ENCODE measurements around the gene FAM241B.

The FAM241B gene

DNA sequence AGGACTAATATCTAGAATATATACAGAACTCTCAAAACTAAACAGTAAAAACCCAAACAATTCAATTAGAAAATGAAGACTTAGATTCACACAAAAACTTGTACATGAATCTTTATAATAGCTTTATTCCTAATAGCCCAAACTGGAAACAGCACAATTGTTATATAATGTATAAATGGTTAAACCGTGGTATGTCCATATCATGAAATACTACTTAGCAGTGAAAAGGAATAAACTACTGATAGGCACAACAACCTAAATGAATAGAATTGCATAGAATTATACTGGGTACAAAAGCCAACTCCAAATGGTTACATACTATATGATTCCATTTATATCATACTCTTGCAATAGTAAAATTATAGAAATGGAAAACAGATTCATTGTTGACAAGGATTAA lies 21.0 kb upstream of the FAM241B start:
- no peak for DNase-seq
- Histone ChIP-seq H3K4me1 (no peaks in the 10 kb centered on the region), H3K4me3 (ENCODE audit: low read depth, low read length) (no peak overlapping the region), H3K27me3 (peaks cover 9% of the 10 kb centered on the region), H3K36me3 (no peaks in the 10 kb centered on the region), H3K9me3 (no peaks in the 10 kb centered on the region)
- TF ChIP-seq, protein P1, sequence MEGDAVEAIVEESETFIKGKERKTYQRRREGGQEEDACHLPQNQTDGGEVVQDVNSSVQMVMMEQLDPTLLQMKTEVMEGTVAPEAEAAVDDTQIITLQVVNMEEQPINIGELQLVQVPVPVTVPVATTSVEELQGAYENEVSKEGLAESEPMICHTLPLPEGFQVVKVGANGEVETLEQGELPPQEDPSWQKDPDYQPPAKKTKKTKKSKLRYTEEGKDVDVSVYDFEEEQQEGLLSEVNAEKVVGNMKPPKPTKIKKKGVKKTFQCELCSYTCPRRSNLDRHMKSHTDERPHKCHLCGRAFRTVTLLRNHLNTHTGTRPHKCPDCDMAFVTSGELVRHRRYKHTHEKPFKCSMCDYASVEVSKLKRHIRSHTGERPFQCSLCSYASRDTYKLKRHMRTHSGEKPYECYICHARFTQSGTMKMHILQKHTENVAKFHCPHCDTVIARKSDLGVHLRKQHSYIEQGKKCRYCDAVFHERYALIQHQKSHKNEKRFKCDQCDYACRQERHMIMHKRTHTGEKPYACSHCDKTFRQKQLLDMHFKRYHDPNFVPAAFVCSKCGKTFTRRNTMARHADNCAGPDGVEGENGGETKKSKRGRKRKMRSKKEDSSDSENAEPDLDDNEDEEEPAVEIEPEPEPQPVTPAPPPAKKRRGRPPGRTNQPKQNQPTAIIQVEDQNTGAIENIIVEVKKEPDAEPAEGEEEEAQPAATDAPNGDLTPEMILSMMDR (IDR thresholded peaks at IDR 0.05; ENCODE audit: low read depth, low read length): no peak

DNA sequence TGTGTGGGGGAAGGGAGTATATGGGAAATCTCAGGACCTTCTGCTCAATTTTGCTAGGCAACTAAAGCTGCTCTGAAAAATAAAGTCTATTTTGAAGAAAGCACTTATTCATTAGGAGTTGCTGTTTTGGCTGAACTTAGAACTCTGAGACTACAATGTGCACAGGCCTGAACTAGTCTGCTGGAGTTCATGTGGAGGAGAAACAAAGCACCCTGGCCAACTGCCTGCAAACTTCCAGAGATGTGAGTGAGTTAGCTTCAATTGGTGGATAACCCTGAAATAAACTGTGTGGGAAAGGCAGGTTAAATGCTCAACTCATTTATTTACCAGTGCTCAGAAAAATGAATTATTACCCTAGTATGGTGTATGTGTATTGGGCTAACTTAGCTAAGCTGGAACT lies 17.3 kb upstream of the FAM241B start:
- Histone ChIP-seq H3K4me1 (no peaks in the 10 kb centered on the region), H3K4me3 (ENCODE audit: low read depth, low read length) (no peak overlapping the region), H3K27me3 (no peaks in the 10 kb centered on the region), H3K36me3 (no peaks in the 10 kb centered on the region), H3K9me3 (no peaks in the 10 kb centered on the region)
- no peak for DNase-seq
- TF ChIP-seq, protein P1 (IDR thresholded peaks at IDR 0.05; ENCODE audit: low read depth, low read length): no peak

DNA sequence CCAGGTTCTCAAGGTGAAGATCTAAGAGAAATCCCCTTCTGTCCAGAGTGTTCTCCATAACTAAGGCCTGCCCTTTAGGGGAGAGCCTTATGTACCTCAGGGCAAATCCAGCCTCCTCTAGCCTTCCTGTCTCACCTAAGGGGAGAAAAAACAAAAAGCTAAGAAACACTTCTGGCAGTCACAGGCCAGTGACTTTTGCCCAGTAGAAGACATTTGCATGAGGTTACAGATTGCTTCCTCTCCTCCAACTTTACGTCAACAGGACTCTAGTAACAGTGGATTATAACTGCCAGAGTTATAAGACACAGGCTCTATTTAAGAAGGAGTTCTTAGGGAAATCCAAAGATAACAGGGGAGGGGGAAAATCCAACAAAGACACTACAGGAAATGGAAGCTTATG lies 15.9 kb upstream of the FAM241B start:
- no peaks in the 10 kb centered on the region for H3K9me3 ChIP-seq
- no peaks in the 10 kb centered on the region for H3K27me3 ChIP-seq
- no peak for DNase-seq
- no peaks in the 10 kb centered on the region for H3K36me3 ChIP-seq
- TF ChIP-seq, protein P1 (IDR thresholded peaks at IDR 0.05; ENCODE audit: low read depth, low read length): no peak
- no peak overlapping the region for H3K4me3 ChIP-seq (ENCODE audit: low read depth, low read length)
- H3K4me1 ChIP-seq: no peaks in the 10 kb centered on the region

DNA sequence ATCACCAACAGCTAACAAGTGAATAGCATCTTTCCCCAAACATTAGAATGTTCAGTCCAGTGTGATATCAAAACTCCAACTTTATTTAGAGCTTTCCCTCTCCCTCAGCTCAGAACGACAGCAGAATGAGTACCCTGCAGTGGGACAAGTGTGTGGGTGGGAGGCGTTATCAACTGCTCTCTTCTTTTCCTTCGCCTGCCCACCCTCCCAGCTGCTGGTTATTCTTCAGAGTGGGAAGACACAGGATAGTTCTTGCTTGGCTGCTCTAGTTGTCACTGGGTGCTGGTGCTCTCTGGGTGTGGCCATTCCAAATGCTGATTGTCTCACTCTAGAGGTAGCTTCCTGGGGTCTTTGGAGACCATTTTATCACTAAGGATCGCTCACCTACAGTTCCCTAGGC lies 13.7 kb upstream of the FAM241B start:
- H3K36me3 ChIP-seq: no peaks in the 10 kb centered on the region
- no peaks in the 10 kb centered on the region for H3K9me3 ChIP-seq
- no peak overlapping the region for H3K4me3 ChIP-seq (ENCODE audit: low read depth, low read length)
- DNase-seq: no peak
- TF ChIP-seq, protein P1 (IDR thresholded peaks at IDR 0.05; ENCODE audit: low read depth, low read length): no peak
- H3K27me3 ChIP-seq: no peaks in the 10 kb centered on the region
- no peaks in the 10 kb centered on the region for H3K4me1 ChIP-seq

DNA sequence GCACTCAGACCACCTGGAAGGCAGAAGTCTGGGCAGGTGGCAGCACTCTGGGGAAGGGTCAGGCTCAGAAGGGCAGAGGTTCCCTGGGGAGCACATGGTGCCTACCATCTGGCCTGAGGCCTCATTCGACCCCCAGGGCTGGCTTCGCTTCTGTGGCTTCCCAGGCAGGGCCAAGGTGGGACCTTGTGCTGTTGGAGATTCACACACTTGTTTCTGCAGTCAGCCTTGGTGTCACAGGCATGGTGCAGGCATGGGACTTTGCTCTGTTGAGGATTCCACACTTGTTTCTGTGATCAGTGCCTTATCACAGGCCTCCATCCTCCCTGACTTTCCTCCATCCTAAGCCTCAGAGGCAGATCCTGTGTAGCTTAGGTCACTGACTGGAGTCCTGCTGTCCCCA lies 11.3 kb upstream of the FAM241B start:
- no peaks in the 10 kb centered on the region for H3K4me1 ChIP-seq
- H3K9me3 ChIP-seq: no peaks in the 10 kb centered on the region
- no peaks in the 10 kb centered on the region for H3K27me3 ChIP-seq
- TF ChIP-seq, protein P1 (IDR thresholded peaks at IDR 0.05; ENCODE audit: low read depth, low read length): no peak
- DNase-seq: no peak
- H3K4me3 ChIP-seq (ENCODE audit: low read depth, low read length): no peak overlapping the region
- H3K36me3 ChIP-seq: no peaks in the 10 kb centered on the region

DNA sequence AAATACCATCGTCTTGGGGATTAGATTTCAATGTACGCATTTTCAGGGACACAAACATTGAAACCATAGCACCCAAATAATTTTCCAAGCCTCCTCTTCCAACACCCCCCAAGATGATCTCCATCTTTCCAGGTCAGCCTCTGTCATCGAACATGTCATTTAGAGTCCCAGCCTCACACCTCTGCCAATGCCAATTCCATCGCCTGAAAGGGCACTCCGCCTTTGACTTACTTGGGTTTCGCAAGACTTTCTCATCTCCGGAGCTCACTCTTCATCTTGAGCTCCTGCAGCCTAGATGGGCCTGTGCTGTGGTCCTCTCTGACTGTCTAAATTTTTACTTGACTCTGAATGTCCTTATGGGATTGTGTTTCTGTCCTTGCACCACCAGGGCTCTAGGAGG lies 10.4 kb upstream of the FAM241B start:
- DNase-seq: no peak
- Histone ChIP-seq H3K9me3 (no peaks in the 10 kb centered on the region), H3K36me3 (no peaks in the 10 kb centered on the region), H3K4me3 (ENCODE audit: low read depth, low read length) (no peak overlapping the region), H3K4me1 (no peaks in the 10 kb centered on the region), H3K27me3 (no peaks in the 10 kb centered on the region)
- TF ChIP-seq, protein P1 (IDR thresholded peaks at IDR 0.05; ENCODE audit: low read depth, low read length): no peak
